GM12878 (cell line): Measurements from ENCODE around the gene KRTAP5-7. TPM values are rescaled to one million over a fixed set of nuclear protein-coding genes. Genes with fewer than 3 reads are reported as not detected.

Experiments
- ATAC-seq: fragments of 200-7000 bp; cut with Tn5 transposase; 3 replicates; pipeline ENCODE4 v1.9.1; 2020; ENCODE audit warnings: mild to moderate bottlenecking, moderate library complexity
- BruUV-seq: library from RNA; stranded (reverse); fragments of 400-500 nt; replicated peaks from 2 replicates; lab custom pipeline; 2021; lab: Mats Ljungman, UMichigan
- CTCF ChIA-PET: fragments of 300-600 bp; sonication (Branson Sonifier 250); formaldehyde crosslinking; extraction: SDS; loops from one replicate; lab custom pipeline; 2021; ENCODE audit warnings: inconsistent platforms; lab: Yijun Ruan, JAX
- POLR2A ChIA-PET: fragments of 350-600 bp; formaldehyde crosslinking; extraction: SDS; loops from one replicate; lab custom pipeline; 2021; ENCODE audit warnings: inconsistent platforms; lab: Charles Lee
- RAD21 ChIA-PET: fragments of 300-600 bp; sonication (Branson Sonifier 250); formaldehyde crosslinking; loops from one replicate; lab custom pipeline; 2023; ENCODE audit warnings: antibody characterized with exemption; ENCODE audit not compliant: unreplicated experiment; lab: Charles Lee
- SMC1A ChIA-PET: fragments of 300-600 bp; sonication (Branson Sonifier 250); formaldehyde crosslinking; loops from one replicate; lab custom pipeline; 2023; ENCODE audit not compliant: unreplicated experiment, uncharacterized antibody; lab: Charles Lee
- DNase-seq: peaks from one replicate; pipeline ENCODE4 v3.0.0-alpha.2; 2011; ENCODE audit warnings: low read depth, low spot score
- FAIRE-seq: peaks from 3 replicates; lab custom pipeline; 2011; peaks lifted over from hg19 to GRCh38; lab: Jason Lieb, UNC
- H2AFZ ChIP-seq: 2 replicates; pipeline ENCODE4 v1.6.0; 2011; ENCODE audit warnings: low read depth, low read length, control low read depth; ENCODE audit not compliant: control insufficient read depth
- H3K27ac ChIP-seq: 2 replicates; pipeline ENCODE4 v1.5.1; 2011; ENCODE audit warnings: control low read depth; ENCODE audit not compliant: control insufficient read depth, insufficient read depth
- H3K27me3 ChIP-seq, 2 experiments: replicated peaks in 1 of 2; 2 replicates each; pipeline versions ENCODE4 v1.6.0 to v1.6.1; 2011; ENCODE audit warnings: low read length in 1 of 2; ENCODE audit not compliant: control insufficient read depth in 2 of 2, insufficient read depth in 2 of 2
- H3K36me3 ChIP-seq, 2 experiments: 2 replicates each; pipeline ENCODE4 v1.5.1; 2011; ENCODE audit warnings: low read length in 1 of 2; ENCODE audit not compliant: control insufficient read depth in 2 of 2, insufficient read depth in 2 of 2
- H3K4me1 ChIP-seq: 2 replicates; pipeline ENCODE4 v1.6.1; 2011; ENCODE audit warnings: mild to moderate bottlenecking, low read length, moderate library complexity, mixed read lengths; ENCODE audit not compliant: control insufficient read depth, insufficient read depth
- H3K4me2 ChIP-seq: 2 replicates; pipeline ENCODE4 v1.6.0; 2011; ENCODE audit warnings: control low read depth; ENCODE audit not compliant: control insufficient read depth, insufficient read depth
- H3K4me3 ChIP-seq: fragments of 200-600 bp; sonication (generic); 2 replicates; pipeline ENCODE4 v1.5.1; 2016
- H3K79me2 ChIP-seq: 2 replicates; pipeline ENCODE4 v1.6.0; 2011; ENCODE audit warnings: low read length; ENCODE audit not compliant: control insufficient read depth, insufficient read depth
- H3K9ac ChIP-seq: 2 replicates; pipeline ENCODE4 v1.8.0; 2011; ENCODE audit warnings: low read length, control low read depth, mixed read lengths; ENCODE audit not compliant: control insufficient read depth, insufficient read depth
- H3K9me3 ChIP-seq: replicated peaks from 3 replicates; pipeline ENCODE4 v1.5.1; 2011; ENCODE audit warnings: mild to moderate bottlenecking, low read length; ENCODE audit not compliant: control insufficient read depth, insufficient read depth
- H4K20me1 ChIP-seq: 2 replicates; pipeline ENCODE4 v1.6.0; 2011; ENCODE audit not compliant: control insufficient read depth, insufficient read depth
- ASH2L ChIP-seq: fragments of 300-600, 200-600 bp; sonication (generic); IDR thresholded peaks from 2 replicates; pipeline ENCODE4 v1.6.1; 2017; ENCODE audit warnings: low read depth, mild to moderate bottlenecking, borderline replicate concordance
- BMI1 ChIP-seq: fragments of 450-650 bp; IDR thresholded peaks from 2 replicates; pipeline ENCODE4 v1.6.1; 2016; ENCODE audit warnings: mild to moderate bottlenecking, moderate library complexity, borderline replicate concordance
- FOS ChIP-seq: IDR thresholded peaks from 3 replicates; pipeline ENCODE4 v1.6.1; 2011; ENCODE audit warnings: borderline replicate concordance; ENCODE audit not compliant: insufficient read length; ENCODE audit errors: extremely low read depth
- FOXK2 ChIP-seq: fragments of 450-650 bp; IDR thresholded peaks from 2 replicates; pipeline ENCODE4 v1.6.1; 2017; ENCODE audit warnings: mild to moderate bottlenecking, moderate library complexity
- HDAC2 ChIP-seq: fragments of 200-600 bp; sonication (generic); IDR thresholded peaks from 2 replicates; pipeline ENCODE4 v1.6.1; 2017
- HDAC6 ChIP-seq: fragments of 200-600 bp; sonication (generic); IDR thresholded peaks from one replicate; pipeline ENCODE4 v1.8.0; 2017; ENCODE audit warnings: antibody characterized with exemption; ENCODE audit not compliant: unreplicated experiment
- HDGF ChIP-seq: fragments of 450-650 bp; IDR thresholded peaks from 2 replicates; pipeline ENCODE4 v1.6.1; 2016; ENCODE audit warnings: antibody characterized with exemption
- RAD51 ChIP-seq: fragments of 450-650 bp; IDR thresholded peaks from 2 replicates; pipeline ENCODE4 v1.6.1; 2016; ENCODE audit warnings: moderate library complexity, mild to moderate bottlenecking, inconsistent platforms
- SREBF2 ChIP-seq: IDR thresholded peaks from 2 replicates; pipeline ENCODE4 v1.6.1; 2012; ENCODE audit warnings: mild to moderate bottlenecking, low read length
- SUPT20H ChIP-seq: IDR thresholded peaks from 2 replicates; pipeline ENCODE4 v1.6.1; 2011; ENCODE audit warnings: low read depth, mild to moderate bottlenecking, low read length, moderate library complexity, borderline replicate concordance; ENCODE audit not compliant: control insufficient read depth
- USF1 ChIP-seq: IDR thresholded peaks from 2 replicates; pipeline ENCODE4 v1.6.1; 2011; ENCODE audit warnings: borderline replicate concordance, low read depth, mild to moderate bottlenecking, moderate library complexity, mixed read lengths, low read length; ENCODE audit not compliant: insufficient read depth; ENCODE audit errors: extremely low read length
- YBX1 ChIP-seq: fragments of 450-650 bp; IDR thresholded peaks from 2 replicates; pipeline ENCODE4 v1.6.1; 2016; ENCODE audit warnings: antibody characterized with exemption
- ZBTB33 ChIP-seq: fragments of 450-650 bp; IDR thresholded peaks from 2 replicates; pipeline ENCODE4 v1.6.1; 2017; ENCODE audit warnings: mild to moderate bottlenecking
- ZBTB4 ChIP-seq: fragments of 450-650 bp; formaldehyde crosslinking; IDR thresholded peaks from 2 replicates; pipeline ENCODE4 v1.4.0; 2022; ENCODE audit warnings: mild to moderate bottlenecking, moderate library complexity
- WGBS: methylation state at CpG from one replicate; pipeline ENCODE4 v1.1.6; 2016; ENCODE audit warnings: low lambda C conversion rate; ENCODE audit not compliant: insufficient replicate concordance, insufficient coverage; ENCODE audit errors: missing lambda C conversion rate; 5-methylcytosine and 5-hydroxymethylcytosine counted together
- in situ Hi-C: fragments of 300-500 bp; cut with MboI; formaldehyde crosslinking; loops from 9 replicates; pipeline ENCODE4 v1.14.3; 2018; ENCODE audit warnings: mixed read lengths
- intact Hi-C: fragments of 100-400 bp; cut with micrococcal nuclease; formaldehyde crosslinking; loops from one replicate; pipeline ENCODE4 v1.14.2; 2022; ENCODE audit not compliant: unreplicated experiment
- polyA plus RNA-seq, 11 experiments: library from polyadenylated mRNA; depleted of rRNA in 4 of 11; unstranded in 6 of 11; stranded (reverse) in 5 of 11; fragments of >200 nt; fragmentation: Nextera tagmentation in 4 of 11; fragmentation: Illumina TruSeq in 1 of 11; extraction: Ambion mirVana in 4 of 11; extraction: Trizol in 1 of 11; gene quantifications; 1 replicate in 1 of 11; 2 replicates in 10 of 11; pipeline versions ENCODE4 v1.2.1 to v1.2.3, GENCODE V29; 2011 to 2016; ENCODE audit warnings: inconsistent platforms in 2 of 11, missing spikeins in 2 of 11, low read depth in 1 of 11
- total RNA-seq, 4 experiments: library from RNA; depleted of rRNA in 3 of 4; stranded (reverse); fragments of >200 nt in 3 of 4; fragmentation: Illumina TruSeq in 1 of 4; extraction: Trizol in 1 of 4; gene quantifications; 2 replicates each; pipeline versions ENCODE4 v1.2.1 to v1.2.3, GENCODE V29; 2013 to 2021
- TF ChIP-seq, protein P1 (sequence below): IDR thresholded peaks from 2 replicates; pipeline ENCODE4 v1.6.1; 2011; ENCODE audit warnings: mild to moderate bottlenecking, low read depth, low read length, moderate library complexity; ENCODE audit not compliant: insufficient replicate concordance
- TF ChIP-seq, protein P2 (sequence below): fragments of 450-650 bp; IDR thresholded peaks from 2 replicates; pipeline ENCODE4 v1.6.1; 2016; ENCODE audit warnings: mild to moderate bottlenecking

Gene KRTAP5-7
- total and polyA plus RNA-seq, 10 of the 15 experiments (the other 5 are each of a cell fraction or from before 2014, with no cell fraction given), result 0.07 to 0.23 (median 0.19) TPM; not detected in 6

- TF ChIP-seq RAD51 (no peak), SREBF2 (no peak), HDAC2 (no peak), BMI1 (no peak), ZBTB4 (no peak)
- TF ChIP-seq, protein P1, sequence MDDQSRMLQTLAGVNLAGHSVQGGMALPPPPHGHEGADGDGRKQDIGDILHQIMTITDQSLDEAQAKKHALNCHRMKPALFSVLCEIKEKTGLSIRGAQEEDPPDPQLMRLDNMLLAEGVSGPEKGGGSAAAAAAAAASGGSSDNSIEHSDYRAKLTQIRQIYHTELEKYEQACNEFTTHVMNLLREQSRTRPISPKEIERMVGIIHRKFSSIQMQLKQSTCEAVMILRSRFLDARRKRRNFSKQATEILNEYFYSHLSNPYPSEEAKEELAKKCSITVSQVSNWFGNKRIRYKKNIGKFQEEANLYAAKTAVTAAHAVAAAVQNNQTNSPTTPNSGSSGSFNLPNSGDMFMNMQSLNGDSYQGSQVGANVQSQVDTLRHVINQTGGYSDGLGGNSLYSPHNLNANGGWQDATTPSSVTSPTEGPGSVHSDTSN, result no peak
These were observed 41.6 kb upstream of the KRTAP5-7 start (continued) for GRCh38 chr11:71485466-71485865.

DNA sequence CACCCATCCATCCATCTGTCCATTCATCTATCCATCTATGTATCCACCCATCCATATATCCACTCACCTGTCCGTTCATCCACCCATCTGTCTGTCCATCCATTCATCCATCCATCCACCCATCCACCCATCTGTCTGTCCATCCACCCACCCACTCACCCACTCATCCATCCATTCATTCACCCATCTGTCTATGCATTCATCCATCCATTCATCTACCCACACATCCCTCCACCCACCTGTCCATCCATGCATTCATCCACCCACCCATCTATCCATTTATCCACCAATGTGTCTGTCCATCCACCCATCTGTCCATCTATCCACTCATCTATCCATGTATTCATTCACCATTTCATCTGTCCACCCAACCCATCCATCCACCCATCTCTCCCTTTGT, 40.7 kb upstream of the KRTAP5-7 start:
- 92% methylated on average over 1 of the region's 1 CpG for WGBS
- Histone ChIP-seq H2AFZ (no peak overlapping the region), H3K9me3 (no peaks in the 10 kb centered on the region), H3K79me2 (no peaks in the 10 kb centered on the region), H3K4me2 (no peak overlapping the region), H3K27ac (no peak overlapping the region), H3K4me1 (peaks cover 11% of the 10 kb centered on the region), H3K36me3 (peaks cover 36% of the 10 kb centered on the region in 2 experiments), H4K20me1 (no peaks in the 10 kb centered on the region), H3K27me3 (no peaks in the 10 kb centered on the region), H3K4me3 (no peak overlapping the region), H3K9ac (no peak overlapping the region)
- FAIRE-seq (no peak), DNase-seq (no peak), ATAC-seq (no peak)
- ChIA-PET RAD21 (no interaction called here), CTCF (interaction anchor here (0.6 kb wide), 1 partner anchor 673 kb away, joined by 5 read pairs; no protein-coding TSS in a partner anchor), SMC1A (no interaction called here), POLR2A (no interaction called here)
- intact Hi-C loops, result no loop called here
- in situ Hi-C loops, result no loop called here
- no TSS peak for BruUV-seq
- no peak for TF ChIP-seq SUPT20H
- no peak for TF ChIP-seq FOS
- no peak for TF ChIP-seq ZBTB33
- no peak for TF ChIP-seq ASH2L
- TF ChIP-seq, protein P2, sequence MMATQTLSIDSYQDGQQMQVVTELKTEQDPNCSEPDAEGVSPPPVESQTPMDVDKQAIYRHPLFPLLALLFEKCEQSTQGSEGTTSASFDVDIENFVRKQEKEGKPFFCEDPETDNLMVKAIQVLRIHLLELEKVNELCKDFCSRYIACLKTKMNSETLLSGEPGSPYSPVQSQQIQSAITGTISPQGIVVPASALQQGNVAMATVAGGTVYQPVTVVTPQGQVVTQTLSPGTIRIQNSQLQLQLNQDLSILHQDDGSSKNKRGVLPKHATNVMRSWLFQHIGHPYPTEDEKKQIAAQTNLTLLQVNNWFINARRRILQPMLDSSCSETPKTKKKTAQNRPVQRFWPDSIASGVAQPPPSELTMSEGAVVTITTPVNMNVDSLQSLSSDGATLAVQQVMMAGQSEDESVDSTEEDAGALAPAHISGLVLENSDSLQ, result no peak
- TF ChIP-seq FOXK2, result no peak
- no peak for TF ChIP-seq HDAC6
- TF ChIP-seq RAD51, result no peak
- TF ChIP-seq HDGF, result no peak
- no peak for TF ChIP-seq YBX1
- TF ChIP-seq USF1, result no peak
